HG02973 (cell line): Measurements from ENCODE around the gene GAGE13.
"Not testable (repeated sequence)": the region's sequence is repeated elsewhere in the genome, so short reads cannot be mapped to it uniquely, and the experiment has no call there.

Source experiments
- ATAC-seq: cut with Tn5 transposase; IDR thresholded peaks from one replicate; pipeline ENCODE4 v1.9.1; 2021; ENCODE audit warnings: moderate library complexity; ENCODE audit not compliant: unreplicated experiment

Gene GAGE13

GRCh38 chrX:49331282-49331681 is at the start of gene GAGE13:
Gene GAGE13 (plus strand): TSS chrX:49331582. CDS start chrX:49332738, 1,156 bp downstream.
- ATAC-seq, result not testable (repeated sequence)

- ATAC-seq, result no peak
These were observed 48.8 kb upstream of the GAGE13 start for GRCh38 chrX:49282647-49283011.

- no peak for ATAC-seq
These were observed 47.2 kb upstream of the GAGE13 start for GRCh38 chrX:49284212-49284611.

- ATAC-seq, result no peak
These were observed 45.2 kb upstream of the GAGE13 start for GRCh38 chrX:49286136-49286535.

- no peak for ATAC-seq
These were observed 44.8 kb upstream of the GAGE13 start for GRCh38 chrX:49286581-49286980.

- no peak for ATAC-seq
These were observed 43.7 kb upstream of the GAGE13 start for GRCh38 chrX:49287665-49288064.

- no peak for ATAC-seq
These were observed 41.2 kb upstream of the GAGE13 start for GRCh38 chrX:49290215-49290614.

- ATAC-seq, result peak; percentile 71
These were observed 39.6 kb upstream of the GAGE13 start for GRCh38 chrX:49291615-49292337.

GRCh38 chrX:49292400-49293362 is 38.7 kb upstream of the GAGE13 start:
- ATAC-seq, result no peak

- ATAC-seq, result not testable (repeated sequence)
These were observed 32.1 kb upstream of the GAGE13 start for GRCh38 chrX:49299293-49299692.

GRCh38 chrX:49300703-49301102 is 30.7 kb upstream of the GAGE13 start:
- no peak for ATAC-seq

- ATAC-seq, result no peak
These were observed 28.0 kb upstream of the GAGE13 start, which contains the start of gene GAGE10 for GRCh38 chrX:49303346-49303745. Gene GAGE10 (plus strand): TSS chrX:49303646. CDS start chrX:49304860, 1,214 bp downstream.

- ATAC-seq, result not testable (repeated sequence)
These were observed 23.6 kb upstream of the GAGE13 start for GRCh38 chrX:49307775-49308174.

GRCh38 chrX:49308604-49309269 is 22.6 kb upstream of the GAGE13 start:
- ATAC-seq, result no peak

- no peak for ATAC-seq
These were observed 21.9 kb upstream of the GAGE13 start for GRCh38 chrX:49309401-49309981.

GRCh38 chrX:49310371-49310770 is 21.0 kb upstream of the GAGE13 start:
- ATAC-seq, result no peak

- no peak for ATAC-seq
These were observed 19.2 kb upstream of the GAGE13 start for GRCh38 chrX:49312176-49312575.

GRCh38 chrX:49316085-49316484 is 15.3 kb upstream of the GAGE13 start:
- ATAC-seq, result no peak

GRCh38 chrX:49321737-49322136 is 9.6 kb upstream of the GAGE13 start, which contains the start of gene GAGE12J:
Gene GAGE12J (plus strand): TSS chrX:49322037. CDS start chrX:49323194, 1,157 bp downstream.
- ATAC-seq, result not testable (repeated sequence)

- not testable (repeated sequence) for ATAC-seq
These were observed 9.1 kb upstream of the GAGE13 start for GRCh38 chrX:49322266-49322665.

GRCh38 chrX:49323735-49324134 is 7.6 kb upstream of the GAGE13 start:
- ATAC-seq, result not testable (repeated sequence)
